Ishikawa (cell line): ENCODE measurements around the gene CHD1.

ENCODE experiments used
- CEBPB ChIP-seq: IDR thresholded peaks from 2 replicates; pipeline ENCODE4 v1.6.1; 2012
- CREB1 ChIP-seq: IDR thresholded peaks from 2 replicates; pipeline ENCODE4 v1.6.1; 2012; ENCODE audit warnings: low read depth
- EGR1 ChIP-seq: IDR thresholded peaks from 2 replicates; pipeline ENCODE4 v1.6.1; 2012
- EP300 ChIP-seq: IDR thresholded peaks from 2 replicates; pipeline ENCODE4 v1.6.1; 2012; ENCODE audit warnings: borderline replicate concordance
- FOXM1 ChIP-seq: IDR thresholded peaks from 2 replicates; pipeline ENCODE4 v1.6.1; 2012; ENCODE audit warnings: low read depth, borderline replicate concordance
- NFIC ChIP-seq: IDR thresholded peaks from 2 replicates; pipeline ENCODE4 v1.6.1; 2012
- RAD21 ChIP-seq: IDR thresholded peaks from 2 replicates; pipeline ENCODE4 v1.6.1; 2012; ENCODE audit warnings: low read depth
- TAF1 ChIP-seq: IDR thresholded peaks from 2 replicates; pipeline ENCODE4 v1.6.1; 2012; ENCODE audit warnings: low read depth, mild to moderate bottlenecking
- TCF12 ChIP-seq: IDR thresholded peaks from 2 replicates; pipeline ENCODE4 v1.6.1; 2012; ENCODE audit warnings: low read depth
- TEAD4 ChIP-seq: IDR thresholded peaks from 2 replicates; pipeline ENCODE4 v1.6.1; 2012
- USF1 ChIP-seq: IDR thresholded peaks from 2 replicates; pipeline ENCODE4 v1.6.1; 2012
- YY1 ChIP-seq: IDR thresholded peaks from 2 replicates; pipeline ENCODE4 v1.6.1; 2012; ENCODE audit warnings: low read depth
- ZBTB7A ChIP-seq: IDR thresholded peaks from 2 replicates; pipeline ENCODE4 v1.6.1; 2012; ENCODE audit warnings: low read depth
- TF ChIP-seq, protein P1 (sequence below): IDR thresholded peaks from 2 replicates; pipeline ENCODE4 v1.6.1; 2012; ENCODE audit warnings: low read depth, mild to moderate bottlenecking
- TF ChIP-seq, protein P2 (sequence below): IDR thresholded peaks from 2 replicates; pipeline ENCODE4 v1.6.1; 2012

Gene CHD1

GRCh38 chr5:98928873-98929709, at the start of gene CHD1:
CHD1 (minus strand) TSS chr5:98929007; CDS start chr5:98926386, 2,621 bp downstream.
- TF ChIP-seq, protein P1, sequence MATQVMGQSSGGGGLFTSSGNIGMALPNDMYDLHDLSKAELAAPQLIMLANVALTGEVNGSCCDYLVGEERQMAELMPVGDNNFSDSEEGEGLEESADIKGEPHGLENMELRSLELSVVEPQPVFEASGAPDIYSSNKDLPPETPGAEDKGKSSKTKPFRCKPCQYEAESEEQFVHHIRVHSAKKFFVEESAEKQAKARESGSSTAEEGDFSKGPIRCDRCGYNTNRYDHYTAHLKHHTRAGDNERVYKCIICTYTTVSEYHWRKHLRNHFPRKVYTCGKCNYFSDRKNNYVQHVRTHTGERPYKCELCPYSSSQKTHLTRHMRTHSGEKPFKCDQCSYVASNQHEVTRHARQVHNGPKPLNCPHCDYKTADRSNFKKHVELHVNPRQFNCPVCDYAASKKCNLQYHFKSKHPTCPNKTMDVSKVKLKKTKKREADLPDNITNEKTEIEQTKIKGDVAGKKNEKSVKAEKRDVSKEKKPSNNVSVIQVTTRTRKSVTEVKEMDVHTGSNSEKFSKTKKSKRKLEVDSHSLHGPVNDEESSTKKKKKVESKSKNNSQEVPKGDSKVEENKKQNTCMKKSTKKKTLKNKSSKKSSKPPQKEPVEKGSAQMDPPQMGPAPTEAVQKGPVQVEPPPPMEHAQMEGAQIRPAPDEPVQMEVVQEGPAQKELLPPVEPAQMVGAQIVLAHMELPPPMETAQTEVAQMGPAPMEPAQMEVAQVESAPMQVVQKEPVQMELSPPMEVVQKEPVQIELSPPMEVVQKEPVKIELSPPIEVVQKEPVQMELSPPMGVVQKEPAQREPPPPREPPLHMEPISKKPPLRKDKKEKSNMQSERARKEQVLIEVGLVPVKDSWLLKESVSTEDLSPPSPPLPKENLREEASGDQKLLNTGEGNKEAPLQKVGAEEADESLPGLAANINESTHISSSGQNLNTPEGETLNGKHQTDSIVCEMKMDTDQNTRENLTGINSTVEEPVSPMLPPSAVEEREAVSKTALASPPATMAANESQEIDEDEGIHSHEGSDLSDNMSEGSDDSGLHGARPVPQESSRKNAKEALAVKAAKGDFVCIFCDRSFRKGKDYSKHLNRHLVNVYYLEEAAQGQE: no peak
- TF ChIP-seq USF1 (0 out of 2 replicates have a peak, but pooled peaks have one; percentile 15), CEBPB (peak; percentile 74), TAF1 (peak; percentile 79), NFIC (no peak), FOXM1 (no peak; the same call in 1 of the 2 replicates), CREB1 (no peak; the same call in 1 of the 2 replicates), TCF12 (no peak), EGR1 (peak; percentile 59; the same call in 1 of the 2 replicates), EP300 (no peak), RAD21 (no peak), YY1 (0 out of 2 replicates have a peak, but pooled peaks have one; percentile 33), TEAD4 (0 out of 2 replicates have a peak, but pooled peaks have one; percentile 8), ZBTB7A (no peak)
- TF ChIP-seq, protein P2, sequence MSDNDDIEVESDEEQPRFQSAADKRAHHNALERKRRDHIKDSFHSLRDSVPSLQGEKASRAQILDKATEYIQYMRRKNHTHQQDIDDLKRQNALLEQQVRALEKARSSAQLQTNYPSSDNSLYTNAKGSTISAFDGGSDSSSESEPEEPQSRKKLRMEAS: peak; percentile 50

DNA sequence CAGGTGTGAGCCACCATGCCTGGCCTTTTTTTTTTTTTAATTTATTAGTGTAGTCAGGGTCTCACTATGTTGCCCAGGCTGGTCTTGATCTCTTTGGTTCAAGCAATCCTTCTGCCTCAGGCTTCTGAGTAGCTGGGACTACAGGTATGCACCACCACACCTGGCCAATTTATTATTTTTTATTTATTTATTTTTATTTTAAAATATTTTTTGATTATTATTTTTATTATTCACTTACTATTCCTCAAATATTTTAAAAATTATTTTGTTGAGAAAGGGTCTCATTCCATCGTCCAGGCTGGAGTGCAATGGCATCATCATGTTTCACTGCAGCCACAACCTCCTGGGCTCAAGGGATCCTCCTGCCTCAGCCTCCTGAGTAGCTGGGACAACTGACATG, 49.7 kb upstream of the CHD1 start:
- TF ChIP-seq, protein P2: no peak
- no peak for TF ChIP-seq TCF12
- no peak for TF ChIP-seq RAD21
- TF ChIP-seq ZBTB7A: no peak
- TF ChIP-seq EGR1: no peak
- TF ChIP-seq NFIC: no peak
- TF ChIP-seq USF1: no peak
- TF ChIP-seq YY1: no peak
- TF ChIP-seq EP300: no peak

GRCh38 chr5:98977723-98978122, 48.9 kb upstream of the CHD1 start:
- TF ChIP-seq TCF12 (no peak), EP300 (no peak), FOXM1 (no peak), TAF1 (no peak), CEBPB (no peak), NFIC (no peak), RAD21 (no peak)
- TF ChIP-seq, protein P2: no peak

- no peak for TF ChIP-seq EP300
- no peak for TF ChIP-seq USF1
- TF ChIP-seq, protein P1: no peak
Measured at GRCh38 chr5:98975682-98976407, 47.0 kb upstream of the CHD1 start.

DNA sequence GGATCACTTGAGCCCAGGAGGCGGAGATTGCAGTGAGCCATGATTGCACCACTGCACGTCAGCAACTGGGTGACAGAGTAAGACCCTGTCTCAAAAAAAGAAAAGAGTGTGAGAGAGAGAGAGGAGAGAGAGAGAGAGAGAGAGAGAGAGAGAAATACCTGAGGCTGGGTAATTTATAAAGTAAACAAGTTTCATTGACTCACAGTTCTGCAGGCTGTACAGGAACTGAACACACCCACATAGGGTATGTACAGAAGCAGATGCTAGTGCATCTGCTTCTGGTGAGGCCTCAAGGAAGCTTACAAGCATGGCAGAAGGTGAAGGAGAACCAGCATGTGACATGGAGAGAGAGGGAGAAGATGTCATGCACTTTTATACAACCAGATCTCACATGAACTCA, 46.4 kb upstream of the CHD1 start:
- no peak for TF ChIP-seq CREB1
- no peak for TF ChIP-seq CEBPB
- no peak for TF ChIP-seq YY1
- TF ChIP-seq, protein P2: no peak
- no peak for TF ChIP-seq EP300
